ENCODE measurements around the gene GRAMD4.
A peak's percentile ranks its signal among the peaks of the same experiment; 100 is the strongest.

The GRAMD4 gene

GRCh38 chr22:46726986-46727317, 106.8 kb downstream of the GRAMD4 start:
- ChIA-PET CTCF (no interaction called here), POLR2A (ENCODE audit: low non-redundant PET) (no interaction called here)
- DNase-seq (ENCODE audit: low spot score), result no peak
- peak overlapping the region; percentile 42; the same call in 1 of the 2 replicates for H3K27ac ChIP-seq
- no peak for TF ChIP-seq CTCF (conservative IDR thresholded peaks at IDR 0.05; ENCODE audit: low read depth)

GRCh38 chr22:46727813-46728364, 107.7 kb downstream of the GRAMD4 start:
- no peak for TF ChIP-seq CTCF (conservative IDR thresholded peaks at IDR 0.05; ENCODE audit: low read depth)
- CTCF ChIA-PET, result no interaction called here
- POLR2A ChIA-PET (ENCODE audit: low non-redundant PET), result no interaction called here
- peak overlapping the region; percentile 29 for H3K27ac ChIP-seq
- DNase-seq (ENCODE audit: low spot score), result no peak

GRCh38 chr22:46728470-46728869, 108.3 kb downstream of the GRAMD4 start:
- H3K27ac ChIP-seq, result peak overlapping the region; percentile 29
- no peak for DNase-seq (ENCODE audit: low spot score)
- no peak for TF ChIP-seq CTCF (conservative IDR thresholded peaks at IDR 0.05; ENCODE audit: low read depth)
- POLR2A ChIA-PET (ENCODE audit: low non-redundant PET), result no interaction called here
- CTCF ChIA-PET, result no interaction called here

Measured in RWPE1 (cell line).